IPS DF 4.7 (cell line): Measurements from ENCODE around the gene ABCG5.

Experiments used
- DNase-seq: peaks from one replicate; pipeline ENCODE4 v3.0.0-alpha.2; 2013; ENCODE audit warnings: low spot score; ENCODE audit errors: extremely low read depth

The ABCG5 gene

GRCh38 chr2:43838560-43839267 lies at the start of gene ABCG5, which contains the start of gene ABCG8:
Gene ABCG5 (minus strand): TSS chr2:43838839. CDS start chr2:43838679, 160 bp downstream.
Gene ABCG8 (plus strand): TSS chr2:43838971. CDS start chr2:43839054, 83 bp downstream.
- no peak for DNase-seq

- no peak for DNase-seq
These were observed 48.5 kb upstream of the ABCG5 start for GRCh38 chr2:43887176-43887575.

GRCh38 chr2:43885132-43885632 lies 46.5 kb upstream of the ABCG5 start:
- no peak for DNase-seq

GRCh38 chr2:43884689-43885088 lies 46.0 kb upstream of the ABCG5 start:
- no peak for DNase-seq

- DNase-seq: no peak
These were observed 43.7 kb upstream of the ABCG5 start for GRCh38 chr2:43882312-43882711.

GRCh38 chr2:43880952-43881351 lies 42.3 kb upstream of the ABCG5 start:
- no peak for DNase-seq

- no peak for DNase-seq
These were observed 41.8 kb upstream of the ABCG5 start for GRCh38 chr2:43880471-43880870.

- no peak for DNase-seq
These were observed 40.6 kb upstream of the ABCG5 start for GRCh38 chr2:43879261-43879660.

- peak; percentile 69 for DNase-seq
These were observed 39.3 kb upstream of the ABCG5 start for GRCh38 chr2:43877782-43878464.

GRCh38 chr2:43874776-43875451 lies 36.3 kb upstream of the ABCG5 start:
- DNase-seq: no peak

GRCh38 chr2:43872151-43872550 lies 33.5 kb upstream of the ABCG5 start:
- DNase-seq: no peak

GRCh38 chr2:43855292-43855691 lies 16.7 kb upstream of the ABCG5 start:
- DNase-seq: no peak

GRCh38 chr2:43854671-43855070 lies 16.0 kb upstream of the ABCG5 start:
- no peak for DNase-seq

- no peak for DNase-seq
These were observed 14.8 kb upstream of the ABCG5 start for GRCh38 chr2:43853141-43854081.

GRCh38 chr2:43852196-43852730 lies 13.6 kb upstream of the ABCG5 start:
- no peak for DNase-seq

- DNase-seq: no peak
These were observed 12.7 kb upstream of the ABCG5 start for GRCh38 chr2:43851011-43851980.

GRCh38 chr2:43848214-43848613 lies 9.6 kb upstream of the ABCG5 start:
- no peak for DNase-seq

- no peak for DNase-seq
These were observed 7.6 kb upstream of the ABCG5 start for GRCh38 chr2:43846140-43846793.

GRCh38 chr2:43845181-43845580 lies 6.5 kb upstream of the ABCG5 start:
- DNase-seq: no peak
